Measurements from ENCODE around the gene PANK3.
A peak's percentile ranks its signal among the peaks of the same experiment; 100 is the strongest.
"Not testable (repeated sequence)": the region's sequence is repeated elsewhere in the genome, so short reads cannot be mapped to it uniquely, and the experiment has no call there.

The PANK3 gene

GRCh38 chr5:168592014-168592368, 12.8 kb upstream of the PANK3 start:
- DNase-seq (ENCODE audit: low spot score), result no peak

DNA sequence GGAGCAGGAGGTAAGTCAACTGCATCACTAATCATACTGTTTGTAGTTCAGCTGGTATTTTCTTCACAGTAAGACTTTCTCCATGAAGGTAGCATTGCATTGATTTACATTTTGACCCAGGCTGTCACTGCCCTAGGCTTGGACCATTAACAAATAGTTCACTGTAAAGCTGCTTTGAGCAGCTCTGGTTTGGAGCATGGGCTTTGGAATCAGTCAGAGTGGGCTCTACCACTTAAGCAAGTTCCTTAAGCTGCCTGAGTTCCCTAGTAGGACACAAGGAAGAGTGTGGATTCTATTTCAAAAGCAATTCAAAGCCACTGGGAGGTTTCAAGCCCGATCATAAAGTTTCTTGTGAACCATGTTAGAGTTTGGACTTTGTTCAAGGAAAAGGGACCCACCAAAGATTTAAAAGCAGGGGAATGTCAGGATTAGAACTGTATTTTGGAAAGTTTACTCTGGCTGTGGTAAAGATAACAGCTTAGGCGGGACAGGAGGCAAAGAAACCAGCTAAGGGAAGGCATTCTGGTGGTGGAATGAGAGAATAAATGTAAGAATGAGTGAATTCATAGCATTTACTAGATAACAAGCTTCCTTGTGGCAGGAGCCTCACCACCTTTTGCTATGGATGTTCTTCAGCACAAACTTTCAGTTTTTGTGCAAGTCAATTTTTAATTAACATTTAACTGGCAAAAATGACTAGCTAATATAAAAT, 12.3 kb upstream of the PANK3 start:
- DNase-seq (ENCODE audit: low spot score), result no peak

DNA sequence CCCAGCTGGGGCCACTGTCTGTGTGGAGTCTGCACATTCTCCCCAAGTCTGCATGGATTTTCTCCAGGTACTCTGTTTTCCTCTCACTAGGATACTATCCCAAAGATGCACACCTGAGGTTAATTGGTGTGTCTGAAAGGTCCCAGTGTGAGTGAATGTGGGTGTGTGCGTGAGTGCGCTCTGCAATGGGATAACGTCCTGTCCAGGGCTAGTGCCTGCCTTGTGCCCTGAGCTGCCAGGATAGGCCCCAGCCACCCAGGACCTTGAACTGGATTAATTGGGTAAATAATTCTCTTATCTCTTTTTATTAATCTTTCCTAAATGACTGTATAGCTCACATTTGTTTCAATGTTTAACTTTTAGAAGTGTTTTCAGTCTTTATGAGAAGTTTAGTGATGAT, 11.5 kb upstream of the PANK3 start:
- no peak for DNase-seq (ENCODE audit: low spot score)

- no peak for DNase-seq (ENCODE audit: low spot score)
Measured at GRCh38 chr5:168587987-168588386, 8.8 kb upstream of the PANK3 start.

- DNase-seq (ENCODE audit: low spot score), result no peak
Measured at GRCh38 chr5:168585119-168585856, 6.1 kb upstream of the PANK3 start.

- no peak for DNase-seq (ENCODE audit: low spot score)
Measured at GRCh38 chr5:168583742-168584482, 4.7 kb upstream of the PANK3 start.

DNA sequence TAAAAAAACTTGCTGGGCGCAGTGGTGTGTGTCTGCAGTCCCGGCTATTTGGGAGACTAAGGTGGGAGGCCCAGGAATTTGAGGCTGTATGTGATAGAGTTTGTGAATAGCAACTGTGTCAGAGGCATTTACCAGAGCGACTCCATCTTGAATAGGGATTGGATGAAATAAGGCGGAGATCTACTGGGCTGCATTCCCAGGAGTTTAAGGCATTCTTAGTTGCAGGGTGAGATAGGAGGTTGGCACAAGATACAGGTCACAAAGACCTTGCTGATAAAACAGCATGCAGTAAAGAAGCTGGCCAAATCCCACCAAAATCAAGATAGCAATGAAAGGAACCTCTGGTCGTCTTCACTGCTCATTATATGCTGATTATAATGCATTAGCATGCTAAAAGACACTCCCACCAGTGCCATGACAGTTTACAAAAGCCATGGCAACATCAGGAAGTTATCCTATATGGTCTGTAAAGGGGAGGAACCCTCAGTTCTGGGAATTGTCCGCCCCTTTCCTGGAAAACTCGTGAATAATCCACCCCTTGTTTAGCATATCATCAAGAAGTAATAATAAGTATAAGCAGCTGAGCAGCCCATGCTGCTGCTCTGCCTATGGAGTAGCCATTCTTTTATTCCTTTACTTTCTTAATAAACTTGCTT, 1.8 kb upstream of the PANK3 start:
- DNase-seq (ENCODE audit: low spot score), result peak; percentile 16

GRCh38 chr5:168580227-168580508, 1.0 kb upstream of the PANK3 start:
- DNase-seq (ENCODE audit: low spot score), result no peak

- peak; percentile 99 for DNase-seq (ENCODE audit: low spot score)
Measured at GRCh38 chr5:168579488-168580226, 489 bp upstream of the PANK3 start.

GRCh38 chr5:168578006-168578405, 1.2 kb downstream of the PANK3 start:
- DNase-seq (ENCODE audit: low spot score), result peak; percentile 24

DNA sequence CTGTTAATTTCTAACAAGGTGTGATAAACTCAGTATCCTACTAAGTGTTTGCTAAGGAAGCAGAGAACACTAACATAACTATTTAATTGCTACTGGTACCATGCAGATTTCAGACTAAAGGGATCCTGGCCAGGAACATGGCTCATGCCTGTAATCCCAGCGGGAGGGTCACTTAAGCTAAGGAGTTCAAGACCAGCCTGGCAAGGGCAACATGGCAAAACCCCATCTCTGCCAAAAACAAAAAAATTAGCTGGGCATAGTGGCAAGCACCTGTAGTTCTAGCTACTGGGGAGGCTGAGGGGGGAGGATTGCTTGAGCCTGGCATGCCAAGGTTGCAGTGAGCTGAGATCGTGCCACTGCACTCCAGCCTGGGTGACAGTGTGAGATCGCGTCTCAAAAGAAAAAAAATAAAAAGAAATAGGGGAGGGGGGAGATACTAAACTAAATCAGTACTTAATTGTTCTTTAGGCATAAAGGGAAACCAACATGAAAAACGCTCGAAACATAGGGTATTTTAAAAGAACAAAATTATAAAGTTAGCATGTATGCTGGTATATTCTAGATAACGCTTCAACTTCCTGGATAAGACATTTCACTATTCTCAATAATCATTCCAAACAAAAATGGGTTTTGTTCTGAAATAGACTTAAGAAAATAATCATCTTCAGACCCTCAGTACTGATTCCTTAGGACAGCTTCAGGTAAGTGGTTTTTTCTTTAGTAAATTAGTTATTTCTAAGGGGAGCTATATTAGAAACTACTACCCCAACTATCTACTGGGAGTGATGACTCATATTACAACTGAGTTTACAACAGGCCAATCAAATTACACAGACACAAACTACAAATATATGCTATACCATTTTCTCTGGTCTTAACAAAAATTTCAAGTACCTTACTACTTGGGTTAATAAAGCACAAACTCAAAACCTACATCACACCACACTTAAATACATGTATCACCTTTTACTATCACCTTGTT, 3.5 kb downstream of the PANK3 start:
- DNase-seq (ENCODE audit: low spot score), result no peak

DNA sequence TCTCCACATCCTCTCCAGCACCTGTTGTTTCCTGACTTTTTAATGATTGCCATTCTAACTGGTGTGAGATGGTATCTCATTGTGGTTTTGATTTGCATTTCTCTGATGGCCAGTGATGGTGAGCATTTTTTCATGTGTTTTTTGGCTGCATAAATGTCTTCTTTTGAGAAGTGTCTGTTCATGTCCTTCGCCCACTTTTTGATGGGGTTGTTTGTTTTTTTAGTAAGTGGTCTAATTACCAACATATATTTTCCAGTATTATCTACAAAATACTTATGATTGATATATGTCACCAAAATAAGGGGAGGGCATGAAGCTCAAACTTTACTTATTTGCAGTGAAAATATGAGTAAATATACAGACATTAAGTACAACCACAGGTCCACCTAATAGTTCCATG, 5.0 kb downstream of the PANK3 start:
- not testable (repeated sequence) for DNase-seq (ENCODE audit: low spot score)

GRCh38 chr5:168573663-168574062, 5.5 kb downstream of the PANK3 start:
- DNase-seq (ENCODE audit: low spot score), result not testable (repeated sequence)

GRCh38 chr5:168570490-168571328, 8.5 kb downstream of the PANK3 start:
- no peak for DNase-seq (ENCODE audit: low spot score)

DNA sequence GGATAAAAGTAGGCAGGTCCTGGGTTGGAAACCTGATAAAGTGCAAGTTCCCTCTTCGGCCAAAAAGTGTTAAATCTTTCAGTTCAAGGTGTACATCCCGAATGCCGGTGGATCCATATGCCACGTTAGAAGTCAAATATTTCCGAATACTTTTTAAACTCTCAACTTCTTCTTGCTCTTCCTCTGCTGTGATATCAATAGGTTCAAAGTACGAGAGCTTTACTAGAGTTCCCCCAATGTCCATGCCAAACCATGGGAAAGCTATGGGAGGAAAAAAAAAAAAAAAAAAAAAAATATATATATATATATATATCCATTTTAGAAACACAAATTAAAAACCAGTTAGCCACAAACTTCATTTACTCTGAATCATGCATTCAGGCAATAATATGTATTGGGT, 10.4 kb downstream of the PANK3 start:
- DNase-seq (ENCODE audit: low spot score), result no peak

DNA sequence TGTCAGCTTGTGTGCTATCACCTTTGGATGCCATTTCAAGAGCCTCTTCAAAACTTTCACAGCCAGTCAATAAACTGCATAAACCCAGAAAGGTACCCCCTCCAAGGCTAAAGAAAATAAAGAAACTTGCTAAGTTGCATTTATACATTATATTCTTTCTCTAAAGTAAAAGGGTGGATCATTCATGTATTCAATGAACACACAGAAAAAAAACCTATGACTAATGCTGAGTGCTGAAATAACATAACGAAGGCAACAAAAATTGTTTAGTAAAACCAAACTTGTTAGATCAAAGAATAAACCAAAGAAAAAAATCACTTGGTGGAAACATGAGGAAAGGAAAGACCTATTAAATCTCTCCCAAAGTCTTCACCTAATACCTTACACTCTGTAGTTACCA, 15.2 kb downstream of the PANK3 start:
- DNase-seq (ENCODE audit: low spot score), result no peak

DNA sequence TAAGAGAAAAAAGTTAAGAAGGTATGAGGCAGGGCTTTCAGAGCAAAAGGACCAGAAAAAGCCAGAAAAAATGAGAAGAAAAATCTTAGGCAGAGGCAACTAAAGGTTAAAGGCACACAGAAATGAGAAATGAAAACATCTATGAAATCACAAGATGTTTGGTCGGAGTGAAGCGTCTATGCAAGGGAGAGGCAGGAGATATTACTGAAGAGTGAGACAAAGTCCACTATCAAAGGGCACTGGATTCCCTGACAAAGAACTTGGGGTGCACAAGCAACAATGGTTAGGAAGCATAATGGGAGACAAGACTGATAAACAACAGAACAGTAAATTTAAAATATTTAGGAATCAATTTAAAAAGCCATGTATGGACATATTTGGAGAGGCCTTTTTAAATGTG, 16.9 kb downstream of the PANK3 start:
- DNase-seq (ENCODE audit: low spot score), result no peak

GRCh38 chr5:168557389-168557788, 21.8 kb downstream of the PANK3 start:
- no peak for DNase-seq (ENCODE audit: low spot score)

DNA sequence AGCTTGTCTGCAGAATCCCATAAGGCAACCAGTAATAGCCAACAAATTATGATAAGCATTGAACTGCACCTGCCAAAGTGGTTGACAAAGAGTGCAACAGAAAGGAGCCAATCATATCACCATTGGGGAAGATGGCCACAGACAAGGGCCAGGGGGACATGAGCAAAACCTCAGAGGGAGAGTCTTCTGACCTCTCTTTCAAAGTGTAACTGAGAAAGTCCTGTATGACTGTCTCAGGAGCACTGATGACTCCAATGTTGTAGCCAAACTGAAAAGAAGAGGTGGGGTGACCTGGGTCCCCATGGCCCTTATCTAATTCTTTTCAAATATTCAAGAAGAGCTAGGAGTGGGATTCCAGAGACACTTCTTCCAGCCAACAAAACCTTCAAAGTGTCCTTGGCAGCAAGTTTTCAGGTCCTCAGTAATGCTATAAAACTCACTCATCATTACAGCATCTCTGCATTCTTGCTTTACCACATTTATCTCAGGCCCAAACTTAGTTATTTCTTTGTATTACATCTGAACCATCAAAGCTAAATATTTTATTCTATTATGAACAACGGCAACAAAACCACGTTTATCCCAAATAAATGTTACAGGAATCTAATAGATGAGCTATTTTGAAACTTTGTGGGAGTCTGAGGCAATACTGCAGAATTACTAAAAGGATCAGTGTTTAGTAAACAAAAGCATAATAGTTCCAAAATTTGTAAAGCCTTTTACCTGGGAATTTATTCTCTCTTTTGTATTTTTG, 25.6 kb downstream of the PANK3 start:
- no peak for DNase-seq (ENCODE audit: low spot score)

Data from NAMALWA (cell line).